GM23338 (cell line): ENCODE measurements around the gene SMU1.

Source experiments
- CTCF ChIP-seq, 2 experiments: fragments of 200-600 bp in 1 of 2; sonication (generic) in 1 of 2; conservative IDR thresholded peaks; 2 replicates each; pipeline versions ENCODE4 v1.5.1 to v1.6.1; 2016 to 2017; ENCODE audit warnings: antibody characterized with exemption in 2 of 2, low read depth in 2 of 2, mild to moderate bottlenecking in 2 of 2, moderate library complexity in 1 of 2
- EZH2 ChIP-seq: fragments of 200-600 bp; sonication (generic); IDR thresholded peaks from one replicate; pipeline ENCODE4 v1.8.0; 2017; ENCODE audit warnings: antibody characterized with exemption, mild to moderate bottlenecking, low read depth; ENCODE audit not compliant: unreplicated experiment
- EZH2phosphoT487 ChIP-seq: fragments of 200-600 bp; sonication (generic); IDR thresholded peaks from one replicate; pipeline ENCODE4 v1.8.1; 2018; ENCODE audit warnings: antibody characterized with exemption; ENCODE audit not compliant: unreplicated experiment
- REST ChIP-seq: IDR thresholded peaks from one replicate; pipeline ENCODE4 v1.6.1; 2018; ENCODE audit warnings: antibody characterized with exemption; ENCODE audit not compliant: unreplicated experiment
- ZNF114 ChIP-seq: fragments of 250-450 bp; sonication (Bioruptor Pico); IDR thresholded peaks from 2 replicates; pipeline ENCODE4 v1.5.0; 2020; ENCODE audit warnings: mild to moderate bottlenecking, moderate library complexity

DNA sequence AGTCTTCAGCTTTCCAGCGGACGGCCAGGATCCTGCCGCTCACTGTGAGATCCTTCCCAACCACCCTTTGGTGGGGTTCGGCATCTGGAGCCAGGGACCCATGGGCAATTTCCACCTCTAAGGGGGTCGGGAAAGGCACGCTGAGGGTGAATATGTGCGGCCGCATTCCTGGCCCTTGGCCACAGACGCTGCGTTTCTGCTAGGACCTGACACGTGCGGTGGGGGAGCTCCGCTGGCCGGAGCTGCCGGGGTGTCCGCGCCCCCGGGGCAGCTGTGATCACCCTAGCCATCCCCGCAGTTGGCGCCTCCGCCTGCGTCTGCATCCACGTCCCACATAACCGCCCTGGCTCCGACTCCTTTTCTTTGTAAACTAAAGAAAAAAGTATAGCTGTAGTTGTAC lies 56.7 kb downstream of the SMU1 start:
- no peak for TF ChIP-seq CTCF (conservative IDR thresholded peaks at IDR 0.05; ENCODE audit: low read depth in 2 of 2)
- TF ChIP-seq EZH2phosphoT487: no peak
- no peak for TF ChIP-seq REST
- TF ChIP-seq ZNF114: no peak
- no peak for TF ChIP-seq EZH2
